Activated CD8-positive, alpha-beta memory T cell treated with anti-CD3 and anti-CD28 coated beads, Interleukin-2, amount 50 U/mL, for 1 hour (primary cell): ENCODE results near the gene AHDC1.

Source experiments
- DNase-seq: peaks from one replicate; pipeline ENCODE4 v3.0.0-alpha.2; 2020; ENCODE audit errors: extremely low read depth

AHDC1 gene

DNA sequence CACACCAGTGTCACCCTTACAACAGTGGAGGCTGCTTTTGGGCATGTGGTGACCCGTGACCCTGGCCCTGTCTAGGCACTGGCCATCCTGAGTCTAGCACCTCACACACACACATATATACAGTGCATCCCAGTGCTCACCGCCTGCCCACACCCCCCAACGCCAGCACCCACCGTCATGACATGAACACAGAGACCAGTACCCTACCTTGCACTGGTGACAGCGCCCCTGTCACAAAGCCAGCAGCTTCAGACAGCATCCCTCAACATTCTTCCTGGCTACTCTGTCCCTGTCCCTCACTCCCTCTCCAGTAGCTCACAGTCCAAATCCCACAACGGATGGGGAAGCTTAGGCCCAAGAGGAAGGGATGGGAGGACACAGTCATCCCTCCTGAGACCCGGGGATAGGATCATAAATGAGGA is 27.1 kb downstream of the AHDC1 start:
- DNase-seq = no peak

DNA sequence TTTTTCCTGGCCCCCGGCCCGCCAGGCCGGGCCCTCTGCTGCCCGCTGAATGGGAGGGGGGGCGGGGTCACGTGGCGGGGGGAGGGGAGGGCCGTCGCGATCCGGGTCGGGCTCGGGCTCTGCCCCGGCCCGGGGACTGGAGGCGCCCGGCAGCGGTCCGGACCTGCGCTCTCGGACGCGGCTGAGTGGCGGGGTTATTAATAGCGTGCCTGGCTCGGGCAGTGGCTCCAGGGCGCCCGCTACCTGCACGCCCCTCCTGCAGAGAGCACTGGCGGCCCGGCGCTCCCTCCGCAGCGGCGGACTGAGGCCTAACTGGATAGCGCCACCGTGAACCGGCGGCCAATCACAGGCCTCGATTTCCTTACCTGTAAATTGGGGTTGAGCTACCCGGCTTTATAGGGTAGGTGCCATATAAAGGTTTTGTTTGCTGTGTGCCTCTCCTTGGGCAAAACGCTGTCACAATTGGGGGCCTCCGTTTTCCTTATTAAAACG is 28.1 kb downstream of the AHDC1 start:
- DNase-seq = no peak

DNA sequence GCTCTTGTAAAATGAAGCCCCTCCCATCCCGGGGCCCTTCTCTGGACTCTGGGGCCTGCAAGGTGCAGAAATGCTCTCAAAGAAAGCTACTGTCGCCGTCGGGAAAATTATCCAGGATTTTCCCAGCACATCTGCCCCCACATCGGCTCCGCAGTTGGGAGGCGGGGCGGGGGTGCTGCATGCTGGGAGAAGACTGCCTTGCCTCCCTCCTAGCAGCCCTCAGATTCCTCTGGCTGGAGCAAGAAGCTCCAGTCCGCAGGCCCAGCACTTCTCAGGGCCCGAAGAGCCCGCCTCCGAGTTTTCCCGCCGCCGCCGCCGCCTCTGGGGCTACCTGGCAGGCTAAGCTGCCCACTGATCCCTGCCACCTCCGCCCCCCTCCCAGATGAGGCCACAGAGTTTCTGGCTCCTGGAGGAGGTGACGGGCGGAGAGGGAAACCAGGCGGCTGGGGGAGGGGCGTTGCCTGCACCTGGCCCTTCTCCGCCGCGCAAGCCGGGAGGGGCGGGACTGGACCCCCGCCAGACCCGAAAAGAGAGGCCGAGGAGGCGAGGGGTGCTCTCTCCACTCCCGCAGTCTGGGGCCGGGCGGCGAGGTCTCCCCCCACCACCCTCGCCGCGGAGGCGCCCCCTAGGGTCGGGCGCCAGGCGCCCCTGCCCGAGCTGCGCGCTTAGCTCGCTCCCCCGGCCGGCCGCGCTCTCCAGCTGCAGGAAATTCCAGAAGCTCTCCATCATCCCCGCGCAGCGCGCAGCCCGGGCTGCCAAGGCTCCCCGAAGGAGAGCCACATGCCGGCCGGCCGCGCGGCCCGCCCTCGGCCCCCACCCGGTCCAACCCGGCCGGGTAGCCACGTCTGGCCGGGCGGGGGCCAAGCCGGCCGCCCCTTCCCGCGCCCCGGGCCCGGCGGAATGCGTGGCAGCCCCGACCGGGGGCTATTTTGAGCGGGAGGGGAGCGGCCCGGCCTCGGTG is 28.8 kb downstream of the AHDC1 start:
- no peak for DNase-seq

DNA sequence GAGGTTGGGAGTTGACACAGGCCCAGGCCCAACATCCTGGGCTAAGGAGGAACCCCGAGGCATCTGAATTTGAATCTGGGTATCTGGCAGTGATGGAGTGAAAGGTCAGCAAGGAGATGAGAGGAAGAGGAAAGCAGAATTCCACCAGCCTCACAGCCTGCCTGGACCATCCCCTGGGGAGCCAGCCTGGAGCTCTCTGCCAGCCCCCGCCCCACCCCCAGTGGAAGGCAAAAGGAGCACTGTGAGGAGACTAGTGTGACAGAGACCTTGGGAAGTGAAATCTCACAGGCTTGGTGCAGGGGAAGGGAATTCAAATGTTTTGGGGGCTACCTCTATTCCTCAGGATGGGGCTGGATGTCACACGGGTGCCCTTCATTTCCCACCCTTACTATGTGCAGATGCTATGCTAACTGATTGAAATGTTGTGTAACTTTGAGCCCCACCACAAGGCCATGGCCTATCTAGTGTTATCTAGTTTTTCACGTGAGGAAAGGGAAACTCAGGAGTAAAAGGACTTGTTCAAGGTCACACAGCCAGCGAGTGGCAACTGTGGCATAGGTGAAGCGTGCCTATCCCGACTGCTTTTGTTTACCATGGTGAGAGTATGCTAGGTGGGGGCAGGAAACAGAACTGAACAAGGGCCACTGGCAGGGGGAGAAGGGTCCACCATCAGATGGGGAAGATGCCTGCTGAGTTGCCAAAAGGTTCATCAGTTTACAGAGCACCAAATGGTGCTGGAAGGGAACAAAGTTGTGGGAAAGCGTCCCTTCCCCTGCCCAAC is 29.8 kb downstream of the AHDC1 start:
- DNase-seq = no peak

GRCh38 chr1:27572679-27573426 is 31.1 kb downstream of the AHDC1 start:
- no peak for DNase-seq

- DNase-seq = no peak
Observed at GRCh38 chr1:27572019-27572678, 31.8 kb downstream of the AHDC1 start.

GRCh38 chr1:27571439-27572018 is 32.4 kb downstream of the AHDC1 start:
- no peak for DNase-seq

DNA sequence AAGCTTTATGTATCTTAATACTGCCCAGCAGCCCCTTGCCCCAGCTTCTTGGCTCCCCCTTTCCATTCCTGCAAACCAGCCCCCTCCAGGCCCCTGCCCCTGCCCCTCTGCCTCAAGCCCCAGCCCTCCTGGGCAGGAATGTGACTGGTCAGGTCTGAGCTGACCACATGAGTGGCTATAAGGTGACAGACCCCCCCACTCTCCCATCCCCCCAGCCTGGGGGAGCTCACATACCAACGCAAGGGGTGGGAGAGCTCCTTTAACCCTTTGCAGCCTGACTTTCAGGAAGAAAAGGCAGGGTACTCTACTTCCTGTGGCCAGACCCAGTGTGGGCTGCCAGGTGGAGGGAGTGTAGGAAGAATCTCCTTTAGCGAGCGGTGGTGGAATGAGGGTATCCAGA is 33.2 kb downstream of the AHDC1 start:
- DNase-seq = no peak

GRCh38 chr1:27570356-27570755 is 33.6 kb downstream of the AHDC1 start:
- DNase-seq = no peak

DNA sequence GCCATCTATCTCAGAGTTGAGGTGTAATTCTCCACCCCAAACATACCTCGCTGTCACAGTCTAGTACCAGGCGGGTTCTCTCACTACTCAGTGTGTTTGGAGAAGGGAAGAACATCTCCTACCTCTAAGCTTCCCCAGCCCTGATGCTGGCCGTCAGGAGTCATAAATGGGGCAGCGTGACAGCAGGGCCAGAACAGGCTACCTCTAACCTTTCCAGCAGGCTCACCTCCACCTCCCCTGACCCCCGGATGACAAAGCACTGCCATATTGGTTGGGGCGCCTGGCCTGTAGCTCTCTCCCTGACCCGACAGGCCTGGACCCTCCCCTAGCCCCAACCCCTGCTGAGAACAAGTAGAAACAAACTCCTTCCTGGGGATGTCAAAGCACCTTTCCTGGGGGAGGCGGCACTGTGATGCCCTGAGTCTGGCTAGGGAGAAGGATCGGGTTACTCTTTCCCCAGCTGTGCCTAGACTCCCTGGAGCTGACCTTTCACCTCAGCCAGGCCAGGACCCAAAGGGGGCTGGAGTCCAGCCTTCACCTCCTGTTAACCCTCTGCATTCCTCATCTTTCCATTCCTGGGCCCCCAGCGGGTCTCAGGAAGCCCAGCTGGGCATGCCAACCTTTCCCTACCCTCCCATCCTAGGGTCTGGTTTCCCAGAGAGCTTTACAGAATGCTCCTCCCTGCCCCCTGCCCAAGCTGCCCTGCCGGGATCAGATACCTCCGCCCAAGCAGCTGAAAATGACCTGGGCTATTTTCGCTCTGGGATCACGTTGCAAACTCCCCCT is 34.2 kb downstream of the AHDC1 start:
- no peak for DNase-seq

- no peak for DNase-seq
Observed at GRCh38 chr1:27569088-27569460, 34.9 kb downstream of the AHDC1 start.

DNA sequence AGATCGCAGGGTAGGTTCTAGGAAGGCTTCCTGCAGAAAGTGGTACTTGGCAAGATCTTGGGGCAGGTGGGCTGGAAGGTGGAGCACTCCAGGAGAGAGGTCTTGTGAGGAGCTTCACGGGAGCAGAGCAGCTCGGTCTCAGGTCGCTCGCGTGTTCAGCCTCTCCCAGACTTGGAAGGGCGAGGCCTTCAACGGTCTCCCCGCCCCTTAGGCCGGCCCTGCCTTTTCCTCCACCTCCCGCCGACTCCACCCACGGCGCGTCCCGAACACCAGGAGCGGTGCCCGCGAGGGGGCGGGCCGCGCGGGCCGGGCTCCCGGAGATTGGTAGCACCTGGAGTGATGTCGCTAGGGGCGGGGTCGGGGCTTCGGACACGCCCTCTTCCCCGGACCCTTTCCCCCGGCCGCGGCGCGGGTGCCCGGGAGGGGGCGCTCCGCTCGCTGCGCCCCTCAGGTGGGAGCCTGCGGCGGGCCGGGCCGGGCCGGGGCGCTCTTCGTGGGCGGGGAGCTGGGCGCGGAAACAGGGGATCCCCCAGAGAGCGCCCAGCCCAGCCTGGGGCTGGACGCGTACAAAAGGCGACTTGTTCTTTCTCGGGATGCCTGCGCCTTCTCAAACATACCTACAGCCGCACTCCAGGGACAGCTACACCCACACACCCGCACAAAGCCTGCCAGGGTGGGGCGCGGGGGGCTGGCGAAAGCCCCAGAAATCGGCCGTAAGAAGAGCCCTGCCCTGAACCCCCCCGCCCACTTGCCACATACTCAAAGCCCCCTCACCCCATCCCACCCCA is 35.5 kb downstream of the AHDC1 start:
- peak; percentile 76 for DNase-seq

- DNase-seq = no peak
Observed at GRCh38 chr1:27567971-27568299, 36.0 kb downstream of the AHDC1 start.

DNA sequence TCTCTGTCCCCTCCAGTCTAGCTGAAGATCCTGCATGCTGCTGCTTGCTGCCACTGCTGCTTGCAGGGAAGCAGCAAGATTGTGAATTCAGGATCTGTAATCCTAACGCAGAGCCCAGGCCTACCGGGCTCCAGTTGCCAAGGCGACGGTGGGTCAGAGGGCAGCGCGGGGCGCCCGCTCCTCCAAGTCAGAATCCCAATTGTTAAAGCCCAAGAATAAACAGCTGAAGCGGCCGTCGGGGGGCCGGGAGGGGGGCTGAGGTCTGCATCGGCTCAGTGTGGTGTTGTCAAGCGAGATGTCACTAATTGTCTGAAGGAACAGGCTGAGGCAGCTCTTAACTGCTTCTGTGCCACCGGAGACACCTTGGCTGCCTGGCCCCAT is 36.8 kb downstream of the AHDC1 start:
- no peak for DNase-seq

GRCh38 chr1:27566462-27567145 is 37.3 kb downstream of the AHDC1 start:
- no peak for DNase-seq

GRCh38 chr1:27564710-27565649 is 39.0 kb downstream of the AHDC1 start:
- no peak for DNase-seq

- no peak for DNase-seq
Observed at GRCh38 chr1:27563591-27564471, 40.1 kb downstream of the AHDC1 start.
